HG02885 (cell line): ENCODE data around the gene ACIN1.

ENCODE experiments used
- ATAC-seq: cut with Tn5 transposase; IDR thresholded peaks from one replicate; pipeline ENCODE4 v1.9.1; 2021; ENCODE audit warnings: mild to moderate bottlenecking; ENCODE audit not compliant: unreplicated experiment, poor library complexity

ACIN1 gene

DNA sequence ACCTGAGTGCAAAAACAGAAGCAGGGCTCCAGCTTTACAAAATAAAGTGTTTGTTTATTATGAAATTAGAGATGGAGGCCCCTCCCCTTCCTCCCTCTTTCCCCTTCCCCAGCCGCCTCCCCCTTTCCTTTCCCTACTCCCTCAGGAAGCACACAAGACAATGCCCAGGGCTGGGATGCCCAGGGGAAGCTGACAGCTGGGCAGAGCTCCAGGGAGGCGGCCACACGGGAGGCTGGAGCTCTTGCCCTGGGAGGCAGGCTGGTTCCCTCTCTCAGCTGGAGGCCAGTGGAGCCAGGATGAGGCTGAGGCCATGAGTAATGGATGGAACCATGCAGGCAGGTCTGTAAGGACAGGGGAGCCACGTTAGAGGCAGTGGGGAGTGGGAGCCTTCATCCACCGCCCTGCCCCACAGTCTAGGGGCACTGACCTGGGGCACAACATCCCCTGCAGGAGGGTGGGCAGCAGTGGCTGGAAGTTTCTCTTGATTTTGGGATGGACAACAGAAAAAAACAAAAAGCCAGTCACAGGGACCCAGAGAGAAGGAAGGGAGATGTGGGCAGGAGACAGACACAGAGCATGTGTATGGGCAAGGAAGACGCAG is 47.8 kb downstream of the ACIN1 start:
- no peak for ATAC-seq

DNA sequence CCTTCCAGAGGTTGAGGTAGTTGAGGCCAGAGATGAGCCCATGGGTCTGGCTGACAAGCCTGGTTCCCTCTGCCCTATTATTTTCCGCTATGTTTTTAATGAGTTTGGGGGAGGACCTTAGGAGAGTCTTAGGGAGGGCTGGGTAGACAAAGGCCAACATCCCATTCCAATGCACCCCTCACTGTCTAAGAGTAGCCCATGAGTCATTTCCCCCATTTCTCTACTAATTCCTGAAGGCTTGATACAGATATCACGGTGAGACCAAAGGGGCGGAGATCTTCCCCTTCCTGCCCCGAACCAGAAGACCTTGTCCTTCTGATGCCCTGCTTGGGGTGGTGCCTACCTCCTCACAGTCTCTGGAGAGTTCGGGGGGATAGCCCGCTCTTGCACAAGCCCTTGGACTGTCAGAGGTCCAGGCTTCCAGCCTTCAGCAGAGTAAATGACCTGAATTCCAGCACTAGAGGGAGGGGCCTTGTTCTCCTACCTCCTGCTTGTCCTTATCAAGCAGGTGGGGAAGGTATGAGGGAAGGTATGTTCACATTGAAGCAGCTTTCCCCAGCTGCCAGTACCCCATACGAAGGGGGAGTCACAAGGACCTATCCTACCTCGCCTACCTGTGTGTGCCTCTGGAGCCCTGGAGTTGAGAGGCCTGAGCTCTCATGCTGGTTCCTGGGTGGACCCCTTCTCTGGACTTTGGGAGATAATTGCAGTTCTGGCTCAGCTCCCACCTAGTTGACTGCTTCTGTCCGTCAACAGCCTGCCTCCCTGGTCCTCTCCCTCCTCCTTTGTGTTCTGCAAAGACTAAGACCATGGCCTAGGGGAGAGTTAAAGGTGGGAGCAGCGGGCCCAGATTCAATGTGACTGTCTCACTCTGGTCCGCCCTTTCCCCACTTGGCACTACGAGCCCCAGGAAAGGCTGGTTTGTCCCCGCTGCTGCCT is 49.2 kb downstream of the ACIN1 start:
- no peak for ATAC-seq

GRCh38 chr14:23044840-23045239 is 50.1 kb downstream of the ACIN1 start:
- ATAC-seq: no peak

DNA sequence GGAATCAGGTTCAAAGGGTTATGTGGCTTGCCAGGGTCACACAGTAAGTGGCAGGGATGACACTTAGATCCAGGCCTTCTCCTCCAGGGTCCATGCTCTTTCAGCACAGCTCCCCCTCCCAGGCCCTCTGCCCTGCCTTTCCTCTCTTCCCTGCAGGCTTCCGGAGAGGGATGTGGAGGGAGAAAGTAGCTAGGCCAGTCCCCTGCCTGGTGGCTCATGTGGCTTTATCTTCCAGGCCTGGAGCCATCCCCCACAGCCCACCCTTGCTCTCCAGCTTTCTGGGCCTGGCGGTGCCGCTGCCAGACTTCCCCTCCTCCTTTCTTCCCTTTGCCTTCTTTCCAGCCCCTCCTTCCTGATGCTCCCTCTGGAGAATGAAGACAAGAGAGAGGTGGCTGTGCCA is 51.2 kb downstream of the ACIN1 start:
- ATAC-seq: no peak

- no peak for ATAC-seq
Observed at GRCh38 chr14:23043145-23043544, 51.8 kb downstream of the ACIN1 start.

DNA sequence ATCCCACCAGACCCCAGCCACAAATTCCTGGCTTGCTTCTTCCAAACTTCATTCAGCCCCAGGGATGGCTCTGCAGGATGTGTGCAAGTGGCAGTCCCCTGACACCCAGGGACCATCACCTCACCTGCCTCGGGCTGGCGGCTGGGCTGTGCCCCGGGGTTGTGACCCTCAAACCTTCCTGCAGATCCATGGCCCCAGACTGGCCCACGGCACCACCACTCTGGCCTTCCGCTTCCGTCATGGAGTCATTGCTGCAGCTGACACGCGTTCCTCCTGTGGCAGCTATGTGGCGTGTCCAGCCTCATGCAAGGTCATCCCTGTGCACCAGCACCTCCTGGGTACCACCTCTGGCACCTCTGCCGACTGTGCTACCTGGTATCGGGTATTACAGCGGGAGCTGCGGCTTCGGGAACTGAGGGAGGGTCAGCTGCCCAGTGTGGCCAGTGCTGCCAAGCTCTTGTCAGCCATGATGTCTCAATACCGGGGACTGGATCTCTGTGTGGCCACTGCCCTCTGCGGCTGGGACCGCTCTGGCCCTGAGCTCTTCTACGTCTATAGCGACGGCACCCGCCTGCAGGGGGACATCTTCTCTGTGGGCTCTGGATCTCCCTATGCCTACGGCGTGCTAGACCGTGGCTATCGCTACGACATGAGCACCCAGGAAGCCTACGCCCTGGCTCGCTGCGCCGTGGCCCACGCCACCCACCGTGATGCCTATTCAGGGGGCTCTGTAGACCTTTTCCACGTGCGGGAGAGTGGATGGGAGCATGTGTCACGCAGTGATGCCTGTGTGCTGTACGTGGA is 52.6 kb downstream of the ACIN1 start, which contains the start of gene PSMB11:
Gene PSMB11 (plus strand): TSS at position 51 of the 804 bp plus-strand sequence. CDS start 14 bp downstream, at position 65.
- no peak for ATAC-seq

DNA sequence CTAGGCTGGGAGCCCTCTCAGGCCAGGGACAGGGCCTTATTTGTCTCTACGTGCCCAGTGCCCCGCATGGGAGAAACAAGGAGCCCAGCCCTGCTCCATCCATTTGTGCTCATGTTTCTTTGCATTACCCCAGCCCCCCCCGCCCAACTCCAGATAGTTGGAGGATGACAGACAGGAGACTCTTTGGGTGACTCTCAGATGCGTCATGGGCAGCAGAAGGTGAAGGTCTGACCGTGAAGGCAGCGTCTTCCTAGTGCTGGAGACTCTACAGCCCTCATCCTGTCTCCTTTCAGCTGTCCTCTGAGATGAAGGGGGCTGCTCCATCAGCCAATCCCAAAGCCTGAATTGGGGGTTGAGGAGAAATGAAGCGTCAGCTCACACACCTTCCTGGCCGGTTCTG is 53.2 kb downstream of the ACIN1 start:
- ATAC-seq: no peak

DNA sequence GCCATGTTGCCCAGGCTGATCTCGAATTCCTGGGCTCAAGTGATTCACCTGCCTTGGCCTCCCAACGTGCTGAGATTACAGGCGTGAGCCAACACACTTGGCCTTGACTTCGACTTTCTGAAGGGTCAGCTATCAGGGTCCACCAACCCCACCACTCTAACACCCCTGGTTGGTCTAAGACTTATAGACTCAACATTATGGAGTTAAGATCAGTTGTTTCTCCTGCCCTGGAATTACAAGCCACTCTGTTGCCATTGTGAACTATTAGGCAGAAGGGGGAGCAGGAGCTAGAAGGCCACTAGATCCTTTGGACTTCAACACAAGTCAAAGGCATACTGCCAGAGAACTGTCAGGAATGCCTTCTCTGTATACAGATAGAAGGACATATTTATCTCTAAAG is 54.8 kb downstream of the ACIN1 start:
- ATAC-seq: no peak

DNA sequence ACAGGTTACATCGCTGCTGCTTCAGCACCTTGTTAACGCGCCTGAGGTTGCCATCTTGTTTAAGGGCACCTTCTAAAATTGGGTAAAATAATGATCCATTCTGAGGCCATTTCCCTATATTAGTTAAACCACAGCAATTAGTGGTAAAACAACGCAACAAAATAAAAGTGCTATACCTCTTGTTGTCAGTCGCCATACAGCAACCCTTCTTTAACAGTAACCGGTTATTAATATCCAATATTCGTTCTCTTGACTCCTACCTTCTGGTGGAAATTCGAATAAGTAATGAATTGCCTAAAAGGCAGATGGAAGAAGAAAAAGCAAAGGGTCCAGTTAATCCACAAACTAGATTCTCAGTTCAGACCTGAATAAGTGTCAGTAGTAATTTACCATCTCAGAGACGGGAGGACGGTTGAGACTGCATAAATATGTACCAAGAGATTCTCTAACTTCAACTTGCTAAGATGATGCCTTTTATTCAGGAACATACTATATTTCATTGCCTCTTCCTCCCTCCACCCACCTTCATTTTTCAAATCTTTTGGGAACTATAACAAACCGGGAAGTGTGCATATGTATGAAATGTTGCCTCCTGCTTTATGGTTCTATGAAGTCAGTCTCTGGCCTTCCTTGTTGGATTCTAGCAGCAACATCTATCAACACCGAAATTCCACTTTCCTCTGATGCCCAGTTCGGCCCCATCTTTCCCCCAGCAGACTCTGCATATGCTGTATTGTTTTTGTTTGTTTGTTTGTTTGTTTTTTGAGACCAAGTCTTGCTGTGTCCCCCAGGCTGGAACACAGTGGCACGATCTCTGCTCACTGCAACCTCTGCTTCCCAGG is 59.4 kb downstream of the ACIN1 start:
- no peak for ATAC-seq

- ATAC-seq: peak; percentile 92
Observed at GRCh38 chr14:23034498-23035302, 60.2 kb downstream of the ACIN1 start, which contains the start of gene PSMB5. TSS of gene PSMB5 (minus strand) at chr14:23034900. CDS start at chr14:23034881, 19 bp downstream.

- no peak for ATAC-seq
Observed at GRCh38 chr14:23033801-23034497, 61.0 kb downstream of the ACIN1 start.

GRCh38 chr14:23033251-23033727 is 61.6 kb downstream of the ACIN1 start:
- ATAC-seq: no peak

DNA sequence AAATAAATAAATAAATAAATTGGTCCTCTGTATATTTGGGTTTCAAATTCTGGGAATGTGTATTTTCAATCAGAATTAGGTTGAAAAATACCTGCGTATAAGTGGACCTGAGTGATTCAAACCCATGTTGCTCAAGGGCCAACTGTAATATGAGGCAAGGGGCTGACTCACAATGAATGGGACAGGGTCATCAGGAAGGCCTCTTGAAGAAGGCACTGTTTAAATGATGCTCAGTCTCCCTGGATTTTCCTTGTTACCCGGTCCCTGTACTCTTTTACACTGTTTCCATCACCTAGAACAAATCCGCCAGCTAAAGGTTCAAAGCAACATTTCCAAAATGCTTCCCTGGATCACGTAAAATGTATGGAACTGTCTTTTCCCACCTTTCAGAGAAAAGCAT is 64.0 kb downstream of the ACIN1 start:
- ATAC-seq: no peak

- no peak for ATAC-seq
Observed at GRCh38 chr14:23028799-23029198, 66.1 kb downstream of the ACIN1 start.

- no peak for ATAC-seq
Observed at GRCh38 chr14:23025151-23025814, 69.7 kb downstream of the ACIN1 start.

- ATAC-seq: no peak
Observed at GRCh38 chr14:23024612-23025075, 70.3 kb downstream of the ACIN1 start.

GRCh38 chr14:23023795-23024152 is 71.2 kb downstream of the ACIN1 start:
- ATAC-seq: no peak
